HuH-7.5 (cell line): Measurements from ENCODE around the gene SLC5A4.

Source experiments
- DNase-seq: peaks from one replicate; pipeline ENCODE4 v3.0.0; 2011; ENCODE audit warnings: low spot score

The SLC5A4 gene

DNA sequence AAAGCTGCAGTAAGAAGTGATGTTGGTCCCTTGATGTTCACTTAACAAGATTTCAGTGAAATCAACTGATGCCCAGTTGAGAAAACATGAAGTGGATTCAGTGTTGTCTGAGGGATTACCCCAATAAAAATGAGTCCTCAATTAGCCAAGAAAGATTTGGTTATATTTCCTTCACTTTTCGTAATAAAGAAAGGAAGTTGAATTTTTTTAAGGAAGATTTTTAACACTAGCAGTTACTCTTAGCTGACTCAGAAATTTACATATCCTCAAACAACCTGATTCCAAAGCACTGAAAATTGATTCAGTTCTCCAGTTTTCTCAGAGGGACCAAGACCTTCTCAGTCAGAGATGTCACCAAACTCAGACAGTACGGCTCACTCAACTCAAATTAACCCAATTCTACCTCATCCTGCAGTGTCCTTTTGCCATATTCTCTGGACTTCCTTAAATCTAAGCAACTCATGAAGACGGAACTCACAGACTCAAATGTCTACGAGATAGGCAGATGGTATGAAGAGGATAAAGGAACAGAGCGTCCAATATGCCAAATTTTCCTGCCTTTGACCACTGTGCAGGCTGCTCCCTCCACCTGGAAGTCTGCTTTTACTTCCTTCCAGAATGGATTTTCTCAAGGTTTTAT, 22.8 kb downstream of the SLC5A4 start:
- DNase-seq, result no peak

DNA sequence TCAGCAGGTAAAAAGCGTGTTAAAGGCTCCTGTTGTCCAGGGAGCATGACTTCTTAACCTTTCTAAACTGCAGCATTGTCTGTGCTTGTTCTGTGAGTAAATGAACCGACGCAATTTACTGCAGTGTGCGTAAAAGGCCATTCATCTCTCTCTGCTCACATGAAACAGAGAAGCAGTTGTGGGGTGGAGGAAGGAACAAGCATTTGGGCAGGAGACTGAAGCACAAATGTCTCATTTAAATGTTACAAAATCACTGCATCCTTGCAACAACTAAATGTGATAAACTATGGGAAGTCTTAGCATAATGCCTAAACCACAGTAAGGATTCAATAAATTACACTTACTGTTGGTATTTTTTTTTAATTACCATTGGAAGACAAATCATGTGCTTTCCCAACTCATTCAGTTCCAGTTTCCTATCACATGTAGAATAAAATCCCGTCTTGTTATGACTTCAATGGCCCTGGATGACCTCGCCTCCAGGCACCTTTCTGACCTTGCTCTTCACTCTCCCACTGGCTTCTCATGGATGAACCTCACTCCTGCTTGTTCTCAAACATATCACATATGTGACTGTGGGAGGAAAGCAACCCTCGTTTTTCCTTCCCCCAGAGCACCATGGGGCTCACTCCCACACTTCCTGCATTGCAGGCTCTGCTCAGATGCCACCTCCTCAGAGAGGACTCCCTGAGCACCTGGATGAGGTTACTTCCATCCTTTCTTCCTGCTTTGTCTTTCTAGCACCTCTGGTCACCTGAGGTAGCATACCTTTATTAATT, 28.6 kb downstream of the SLC5A4 start:
- no peak for DNase-seq

DNA sequence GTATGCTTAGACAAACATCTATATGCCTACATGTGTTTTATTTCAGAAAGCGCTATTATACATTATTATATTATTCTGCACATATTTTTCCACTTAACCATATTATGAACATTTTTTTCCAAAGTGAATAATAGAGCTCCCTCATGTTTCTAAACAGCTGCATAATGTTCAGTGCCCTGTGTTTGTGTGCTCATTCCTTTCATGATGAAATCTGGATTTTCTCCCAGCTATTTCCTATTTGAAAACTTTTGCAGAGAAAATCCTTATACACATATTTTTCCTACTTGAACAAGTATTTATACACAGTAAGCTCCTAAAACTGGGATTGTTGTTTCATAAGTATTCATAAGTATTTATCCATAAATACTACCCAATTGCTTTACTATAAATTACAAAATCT, 32.2 kb downstream of the SLC5A4 start:
- DNase-seq, result no peak

DNA sequence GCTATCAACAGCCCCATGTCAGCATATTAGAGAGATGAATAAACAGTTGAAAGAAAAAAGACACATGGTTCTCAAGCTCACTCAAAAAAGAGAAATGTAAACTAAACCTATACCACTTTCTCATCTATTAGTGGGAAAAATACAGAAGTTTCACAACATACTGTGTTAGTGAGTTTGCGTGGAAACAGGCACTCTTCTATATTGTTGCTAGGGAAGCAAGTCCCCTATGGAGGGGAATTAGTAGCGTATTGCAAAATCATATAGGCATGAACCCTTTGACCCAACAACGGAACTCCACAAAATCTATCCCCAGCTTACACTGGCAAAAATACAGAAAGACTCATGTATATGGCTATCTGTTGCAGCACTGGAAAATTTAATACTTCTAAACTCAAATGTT, 36.1 kb downstream of the SLC5A4 start:
- no peak for DNase-seq

DNA sequence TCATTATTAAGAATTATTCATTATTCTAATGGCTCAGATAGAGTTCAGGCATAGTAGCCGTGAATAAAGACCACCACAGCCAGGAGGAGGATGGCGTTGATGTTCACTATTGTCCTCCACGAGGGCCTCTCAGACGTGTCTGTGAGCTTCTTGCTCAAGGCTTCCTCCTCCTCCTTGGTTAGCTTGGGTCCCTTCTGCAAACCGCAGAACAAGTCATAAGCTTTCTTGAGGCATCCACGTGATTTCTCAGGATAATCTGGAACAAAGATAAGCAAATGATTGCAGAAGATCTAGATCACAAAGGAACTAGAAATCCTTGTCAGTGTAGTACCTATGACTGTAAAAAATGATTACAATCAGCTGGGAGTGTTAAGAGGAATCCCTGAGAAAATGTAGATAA, 36.7 kb downstream of the SLC5A4 start:
- DNase-seq, result no peak

DNA sequence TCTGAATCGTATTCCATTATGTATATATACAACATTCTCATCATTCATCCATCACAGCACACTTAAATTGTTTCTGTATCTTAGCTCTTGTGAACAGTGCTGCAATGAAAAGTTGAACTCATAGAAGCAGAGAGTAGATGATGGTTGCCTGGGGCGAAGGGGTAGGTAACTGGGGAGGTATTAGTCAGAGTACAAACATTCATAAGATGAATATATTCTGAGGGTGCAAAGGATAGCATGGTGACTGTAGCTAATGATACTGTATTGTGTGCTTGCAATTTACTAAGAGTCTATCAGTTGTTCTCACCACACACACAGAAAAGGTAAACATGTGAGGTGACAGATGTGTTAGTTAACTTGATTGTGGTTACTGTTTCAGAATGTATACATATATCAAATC, 37.7 kb downstream of the SLC5A4 start:
- DNase-seq, result no peak

DNA sequence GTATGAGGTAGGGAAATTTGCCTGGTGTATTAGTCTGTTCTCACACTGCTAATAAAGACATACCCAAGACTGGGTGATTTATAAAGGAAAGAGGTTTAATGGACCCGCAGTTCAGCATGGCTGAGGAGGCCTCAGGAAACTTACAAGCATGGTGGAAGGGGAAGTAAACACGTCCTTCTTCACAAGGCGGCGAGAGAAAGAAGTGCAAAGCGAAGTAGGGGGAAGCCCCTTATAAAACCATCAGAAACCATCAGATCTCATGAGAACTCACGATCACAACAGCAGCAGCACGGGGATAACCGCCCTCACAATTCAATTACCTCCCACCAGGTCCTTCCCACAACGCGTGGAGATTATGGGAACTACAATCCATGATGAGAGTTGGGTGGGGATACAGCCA, 38.2 kb downstream of the SLC5A4 start:
- DNase-seq, result no peak

DNA sequence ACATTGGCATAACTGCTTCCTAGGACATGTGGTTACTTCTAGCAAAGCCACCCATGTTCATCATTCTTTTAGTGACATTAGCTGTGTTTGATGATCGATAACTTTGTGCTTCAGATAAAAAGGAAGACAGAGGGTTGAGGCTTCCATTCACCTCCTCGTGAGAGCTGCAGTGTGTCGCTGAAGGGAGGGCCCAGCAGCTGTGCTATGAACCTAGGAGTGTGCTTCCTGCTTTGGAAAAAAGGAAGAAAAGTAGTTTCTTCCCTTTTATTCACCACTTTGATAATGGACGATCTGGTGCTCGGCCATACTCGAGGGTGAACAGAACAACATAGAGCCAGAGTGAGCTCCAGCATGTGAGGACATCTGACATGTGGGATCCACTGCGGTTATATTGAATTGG, 44.1 kb downstream of the SLC5A4 start:
- DNase-seq, result no peak

DNA sequence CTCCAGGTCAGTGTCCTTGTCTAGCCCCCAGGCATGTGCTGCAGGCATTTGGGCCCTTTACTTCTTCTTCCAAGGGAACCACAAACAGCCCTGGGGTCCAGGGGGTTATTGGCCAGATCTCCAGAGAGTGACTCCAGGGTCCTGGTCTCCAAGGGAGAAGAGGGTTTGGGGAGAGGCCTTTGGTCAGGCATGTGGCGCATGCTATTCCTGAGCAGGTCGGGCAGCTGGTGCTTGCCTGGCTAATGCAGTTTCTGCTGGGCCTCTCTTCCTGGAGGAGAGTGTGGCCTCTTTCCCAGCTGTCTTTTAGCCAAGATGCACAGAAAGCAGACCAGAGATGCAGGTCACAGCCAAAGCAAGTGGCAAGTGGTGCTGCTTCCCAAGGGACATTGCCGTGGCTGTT, 46.5 kb downstream of the SLC5A4 start:
- no peak for DNase-seq

DNA sequence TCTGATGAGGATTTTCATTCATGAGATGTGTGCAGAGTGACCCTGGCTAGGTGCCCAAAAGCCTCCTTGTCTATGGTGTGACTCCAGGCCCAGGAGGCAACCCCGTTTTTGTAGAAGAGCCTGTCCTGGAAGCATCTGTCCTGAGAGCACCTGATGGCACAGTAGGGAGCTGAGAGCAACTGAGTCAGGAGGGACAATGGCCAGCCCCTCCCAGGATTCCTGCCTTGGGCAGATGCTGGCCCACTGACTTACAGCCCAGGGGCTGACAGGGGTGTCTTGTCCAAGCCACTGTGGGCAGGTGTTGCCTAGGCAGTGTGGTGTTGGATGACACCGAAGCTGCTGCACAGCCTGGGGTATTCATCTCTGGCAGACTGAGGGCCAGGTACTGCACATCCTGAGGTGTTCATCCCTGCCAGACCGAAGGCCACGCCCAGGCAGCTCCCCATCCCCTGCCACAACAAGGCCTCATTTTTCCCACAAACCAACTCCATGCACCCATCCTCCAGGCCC, 47.1 kb downstream of the SLC5A4 start:
- no peak for DNase-seq

DNA sequence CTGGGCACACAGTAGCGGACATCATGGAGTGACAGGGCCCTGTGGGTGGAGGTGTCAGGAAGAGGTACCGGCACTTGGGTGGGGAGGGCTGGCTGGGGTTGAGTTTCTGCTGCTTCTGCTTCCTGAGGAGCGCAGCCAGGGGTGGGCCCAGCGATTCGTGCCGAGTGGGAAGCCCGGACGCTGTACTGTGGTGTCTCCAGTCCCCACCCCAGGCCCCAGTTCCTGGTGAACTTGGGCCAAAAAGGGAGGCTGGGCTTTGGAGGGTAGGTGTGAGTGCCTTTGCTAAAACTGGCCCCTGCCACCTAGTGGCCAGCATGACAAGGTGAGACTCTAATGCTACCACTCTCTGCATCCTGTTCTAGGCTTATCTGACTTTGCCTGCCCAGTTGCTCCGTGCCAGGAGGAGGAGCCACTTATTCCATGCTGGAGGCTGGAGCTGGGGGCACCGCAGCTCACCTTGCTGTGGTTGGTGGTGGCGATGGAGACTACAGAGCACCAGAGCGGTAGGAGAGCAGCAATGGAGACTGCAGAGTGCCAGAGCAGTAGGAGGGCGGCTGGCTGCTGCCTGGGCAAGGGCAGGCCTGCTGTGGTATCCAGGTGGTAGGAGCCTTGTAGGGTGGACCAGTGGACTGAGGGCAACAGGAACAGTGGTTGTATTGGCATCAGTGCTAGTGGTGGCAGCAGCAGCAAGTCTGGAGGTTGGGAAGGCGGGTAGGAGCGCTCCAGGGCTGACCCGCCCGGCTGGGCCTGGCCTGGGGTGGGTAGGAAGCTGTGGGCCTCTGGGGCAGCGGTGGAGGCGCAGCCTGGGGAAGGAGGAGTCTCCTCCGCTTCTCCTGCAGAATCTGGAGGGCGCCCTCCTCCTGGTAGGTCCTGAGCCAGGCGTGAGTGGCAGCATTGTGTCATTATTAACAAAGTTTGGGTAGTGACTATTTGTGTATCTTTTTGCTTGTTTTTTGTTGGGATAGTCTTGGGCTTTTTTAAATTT, 48.1 kb downstream of the SLC5A4 start:
- DNase-seq, result peak; percentile 34

DNA sequence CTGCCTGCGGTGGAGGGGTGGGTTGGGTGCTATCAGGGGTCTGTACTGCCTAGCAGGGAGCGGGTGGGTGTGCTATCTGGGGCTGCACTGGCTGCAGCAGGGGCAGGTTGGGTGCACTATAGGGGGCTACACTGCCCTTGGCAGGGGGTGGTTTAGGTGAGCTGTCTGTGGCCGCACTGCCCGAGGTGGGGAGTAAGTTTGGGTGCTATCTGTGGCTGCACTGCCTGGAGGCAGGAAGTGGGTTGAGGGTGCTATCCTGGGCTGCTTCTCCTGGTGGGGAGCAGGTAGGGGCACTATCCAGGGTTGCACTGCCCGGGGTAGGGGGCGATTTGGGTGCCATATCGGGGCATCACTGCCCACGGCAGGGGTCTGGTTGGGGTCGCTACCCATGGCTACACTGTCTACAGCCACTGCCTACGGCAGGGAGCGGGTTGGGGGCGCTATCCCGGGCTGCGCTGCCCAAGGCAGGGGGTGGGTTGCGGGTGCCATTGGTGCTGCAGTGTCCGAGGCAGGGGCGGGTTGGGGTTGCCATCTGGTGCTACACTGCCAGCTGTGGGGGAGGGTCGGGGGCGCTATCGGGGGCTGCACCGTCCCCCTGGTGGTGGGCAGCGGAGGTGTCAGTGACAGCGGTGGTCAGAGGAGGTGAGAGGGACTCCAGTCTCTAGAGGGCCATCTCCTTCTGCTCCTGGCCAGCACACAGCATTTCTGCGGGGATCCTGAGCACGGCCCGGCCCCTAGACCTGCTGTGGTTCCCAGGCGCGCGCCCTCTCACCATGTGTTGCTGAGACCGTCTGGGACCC, 49.0 kb downstream of the SLC5A4 start:
- no peak for DNase-seq

DNA sequence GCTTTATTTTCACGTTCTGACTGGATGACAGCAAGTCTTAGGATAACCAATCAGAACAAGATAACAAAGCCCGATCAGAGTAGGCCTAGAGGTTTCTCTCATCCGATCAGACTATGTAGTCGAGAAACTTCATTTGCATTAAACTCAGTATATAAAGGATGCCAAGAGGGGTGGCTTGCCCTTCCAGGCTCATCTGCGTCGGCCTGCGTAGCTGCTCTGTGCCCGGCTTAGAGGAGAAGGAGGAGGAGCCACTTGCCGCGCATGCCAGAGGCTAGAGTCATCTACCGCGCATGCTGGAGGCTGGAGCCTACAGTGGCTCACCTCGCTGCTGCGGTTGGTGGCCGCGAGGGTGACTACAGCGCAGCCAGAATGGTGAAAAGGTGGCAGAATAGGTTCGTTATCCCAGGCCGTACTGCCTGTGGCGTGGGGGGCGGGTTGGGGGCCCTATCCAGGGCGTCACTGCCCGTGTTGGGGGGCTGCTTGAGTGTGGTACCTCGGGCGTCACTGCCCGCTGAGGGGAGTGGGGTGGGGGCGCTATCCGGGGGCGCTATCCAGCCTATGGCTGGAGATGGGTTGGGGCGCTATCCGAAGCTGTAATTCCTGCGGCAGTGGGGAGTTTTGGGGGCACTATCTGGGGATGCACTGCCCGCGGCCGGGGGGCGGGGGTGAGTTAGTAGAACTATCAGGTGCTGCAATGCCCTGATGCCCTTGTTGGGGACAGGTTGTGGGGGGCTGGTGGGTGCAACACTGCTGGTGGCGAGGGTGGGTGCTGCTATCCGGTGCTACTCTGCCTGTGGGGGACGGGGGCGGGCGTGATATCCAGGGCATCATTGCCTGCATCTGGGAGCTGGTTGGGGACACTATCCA, 50.1 kb downstream of the SLC5A4 start, which contains the start of gene RFPL2:
RFPL2 (minus strand) TSS at position 218 of the 867 bp plus-strand sequence. CDS start 2,622 bp downstream, outside the sequence.
- DNase-seq, result peak; percentile 72

DNA sequence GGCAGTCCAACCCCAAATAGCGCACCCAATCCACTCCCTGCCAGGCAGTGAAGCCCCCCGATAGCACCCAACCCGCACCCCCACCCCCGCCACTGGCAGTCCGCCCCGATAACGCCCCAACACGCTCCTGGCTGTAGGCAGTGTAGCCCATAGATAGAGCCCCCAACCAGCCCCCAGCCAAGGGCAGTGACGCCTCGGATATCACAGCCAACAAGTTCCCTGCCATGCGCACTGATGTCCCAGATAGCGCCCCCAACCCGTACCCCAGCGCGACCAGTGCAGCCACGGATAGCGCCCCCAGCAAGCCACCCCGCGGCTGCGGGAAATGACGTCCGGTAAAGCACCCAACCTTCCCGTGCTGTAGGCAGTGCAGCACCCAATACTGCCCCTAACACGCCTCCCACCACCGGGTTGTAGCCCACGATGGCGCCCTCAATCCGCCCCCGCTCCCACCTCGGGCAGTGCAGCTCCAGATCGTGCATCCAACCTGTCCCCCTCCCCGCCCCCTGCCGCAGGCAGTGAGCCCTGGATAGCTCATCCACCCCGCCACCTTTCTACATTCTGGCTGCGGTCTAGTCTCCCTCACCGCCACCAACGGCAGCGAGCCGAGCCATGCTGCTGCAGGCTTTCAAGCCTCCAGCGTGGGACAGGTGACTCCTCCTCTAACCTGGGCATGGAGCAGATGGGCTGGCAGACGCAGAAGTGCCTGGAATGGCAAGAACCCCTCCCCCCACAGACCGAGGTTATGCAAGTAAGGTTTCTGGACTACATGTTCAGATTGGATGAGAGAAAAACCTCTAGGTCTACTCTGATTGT, 50.9 kb downstream of the SLC5A4 start:
- no peak for DNase-seq

DNA sequence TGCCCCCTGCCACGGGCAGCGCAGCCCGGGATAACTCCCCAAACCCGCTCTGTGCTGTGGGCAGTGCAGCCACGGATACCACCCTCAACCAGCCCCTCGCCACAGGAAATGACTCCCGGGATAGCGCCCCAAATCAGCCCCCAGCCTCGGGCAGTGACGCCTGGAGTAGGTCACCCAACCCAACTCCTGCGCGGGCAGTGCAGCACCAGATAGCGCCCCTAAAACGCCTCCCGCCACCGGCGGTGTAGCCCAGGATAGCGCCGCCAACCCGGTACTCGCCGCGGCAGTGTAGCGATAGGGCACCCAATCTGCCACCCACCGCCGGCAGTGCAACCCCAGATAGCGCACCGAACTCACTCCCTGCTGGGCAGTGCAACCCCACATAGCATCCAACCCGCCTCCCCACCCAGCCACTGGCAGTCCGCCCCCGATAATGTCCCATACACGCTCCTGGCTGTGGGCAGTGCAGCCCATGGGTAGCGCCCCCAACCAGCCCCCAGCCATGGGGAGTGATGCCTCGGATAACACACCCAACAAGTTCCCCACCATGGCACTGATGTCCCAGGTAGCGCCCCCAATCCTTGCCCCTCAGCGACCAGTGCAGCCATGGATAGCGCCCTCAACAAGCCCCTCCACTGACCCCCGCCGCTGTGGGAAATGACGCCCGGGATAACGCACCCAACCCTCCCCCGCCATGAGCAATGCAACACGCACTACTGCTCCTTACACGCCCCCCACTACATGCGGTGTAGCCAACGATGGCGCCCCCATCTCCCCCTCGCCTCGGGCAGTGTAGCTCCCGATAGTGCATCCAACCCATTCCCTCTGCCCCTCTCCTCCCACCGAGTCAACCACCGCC, 51.7 kb downstream of the SLC5A4 start:
- no peak for DNase-seq

DNA sequence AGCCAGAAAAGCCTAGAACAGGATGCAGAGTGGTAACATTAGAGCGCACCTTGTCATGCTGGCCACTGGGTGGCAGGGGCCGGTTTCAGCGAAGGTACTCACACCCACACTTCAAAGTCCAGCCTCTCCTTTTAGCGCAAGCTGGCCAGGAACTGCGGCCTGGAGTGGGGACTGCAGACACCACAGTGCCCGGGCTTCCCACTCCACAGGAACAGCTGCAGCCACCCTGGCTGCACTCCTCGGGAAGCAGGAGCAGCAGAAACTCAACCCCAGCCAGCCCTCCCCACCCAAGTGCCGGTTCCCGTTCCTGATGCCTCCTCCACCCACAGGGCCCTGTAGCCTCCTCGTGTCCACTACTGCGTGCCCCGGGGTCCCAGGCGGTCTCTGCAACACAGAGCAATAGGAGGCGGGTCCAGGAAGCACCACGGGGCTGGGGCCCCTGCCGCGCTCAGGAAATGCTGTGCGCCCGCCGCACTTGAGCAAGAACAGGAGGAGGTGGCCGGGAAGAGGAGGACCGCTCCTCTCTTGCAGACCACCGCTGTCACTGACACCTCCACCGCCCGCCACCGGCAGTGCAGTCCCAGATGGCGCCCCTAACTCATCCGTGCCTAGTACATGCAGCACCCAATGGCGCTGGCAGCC, 52.5 kb downstream of the SLC5A4 start:
- DNase-seq, result peak; percentile 85

DNA sequence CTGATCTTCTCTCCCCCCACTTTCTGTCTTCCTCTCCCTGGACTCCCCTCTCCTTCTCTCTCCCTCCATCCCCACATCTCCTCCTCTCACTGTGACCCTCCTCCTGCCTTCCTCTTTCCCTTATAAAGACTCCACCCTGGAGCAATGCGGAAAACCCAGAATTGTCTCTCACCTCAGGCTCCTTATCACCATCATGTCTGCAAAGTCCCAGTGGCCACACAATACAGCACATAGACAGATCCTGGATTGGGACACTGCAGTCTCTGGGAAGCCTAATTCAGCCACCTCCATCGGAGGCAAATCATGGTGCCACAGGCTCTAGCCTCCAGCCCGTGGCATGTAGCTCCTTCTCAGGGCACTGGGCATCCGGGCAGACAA, 53.0 kb downstream of the SLC5A4 start:
- no peak for DNase-seq

DNA sequence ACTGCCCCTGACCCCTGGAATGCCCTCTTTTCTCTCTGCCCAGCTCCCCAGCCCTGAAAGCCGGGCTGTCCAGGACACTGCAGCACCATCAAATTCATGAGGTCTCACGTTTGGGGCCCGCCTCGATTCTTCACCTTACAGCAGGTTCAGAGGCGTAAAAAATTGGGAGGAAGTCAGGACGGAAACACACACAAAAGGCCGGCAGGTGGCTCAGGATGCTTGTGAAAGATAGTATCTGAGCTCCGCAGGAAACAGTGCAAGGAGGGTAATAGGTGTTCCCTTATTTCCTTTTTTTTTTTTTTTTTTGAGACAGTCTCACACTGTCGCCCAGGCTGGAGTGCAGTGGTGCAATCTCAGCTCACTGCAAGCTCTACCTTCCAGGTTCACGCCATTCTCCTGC, 54.4 kb downstream of the SLC5A4 start:
- DNase-seq, result no peak
